Activated naive CD4-positive, alpha-beta T cell (primary cell): Measurements from ENCODE around the gene LIN7B.

Source experiments
- DNase-seq, 4 experiments: peaks; one replicate each; lab custom pipeline; 2025; lab: John Stamatoyannopoulos, UW

Gene LIN7B

GRCh38 chr19:49165865-49166301, 51.7 kb downstream of the LIN7B start:
- DNase-seq = no peak

GRCh38 chr19:49167857-49168409, 53.8 kb downstream of the LIN7B start:
- no peak for DNase-seq
